Activated T-helper 17 cell treated with anti-CD3 and anti-CD28 coated beads, Interleukin-2, amount 50 U/mL, for 72 hours (primary cell): ENCODE results near the gene XPO6. TPM values are rescaled to one million over a fixed set of nuclear protein-coding genes. Genes with fewer than 3 reads are reported as not detected.
"Not testable (repeated sequence)": the region's sequence is repeated elsewhere in the genome, so short reads cannot be mapped to it uniquely, and the experiment has no call there.

Source experiments
- ATAC-seq: fragments of 150-1000 bp; cut with Tn5 transposase; replicated peaks from 2 replicates; pipeline ENCODE4 v1.10.0; 2021; ENCODE audit warnings: mild to moderate bottlenecking, moderate library complexity
- H3K27ac Mint-ChIP-seq: one replicate; pipeline ENCODE4 v1.8.0; 2022; ENCODE audit warnings: mixed read lengths
- H3K27me3 Mint-ChIP-seq: one replicate; pipeline ENCODE4 v1.8.0; 2022; ENCODE audit warnings: mixed read lengths
- H3K36me3 Mint-ChIP-seq: one replicate; pipeline ENCODE4 v1.8.0; 2022; ENCODE audit warnings: low read depth, mild to moderate bottlenecking, mixed read lengths
- H3K4me1 Mint-ChIP-seq: one replicate; pipeline ENCODE4 v1.8.0; 2022; ENCODE audit warnings: mixed read lengths
- H3K4me3 Mint-ChIP-seq: one replicate; pipeline ENCODE4 v1.8.0; 2022; ENCODE audit warnings: mild to moderate bottlenecking, mixed read lengths
- H3K9me3 Mint-ChIP-seq: one replicate; pipeline ENCODE4 v1.8.0; 2022; ENCODE audit warnings: mixed read lengths
- total RNA-seq, 2 donors: library from RNA; stranded (reverse); gene quantifications; one replicate each; pipeline ENCODE4 v1.2.3, GENCODE V29; 2022

The XPO6 gene
- 100 to 1,000 TPM; 238 to 263 TPM for total RNA-seq

GRCh38 chr16:28211758-28212531 lies at the start of gene XPO6:
Gene XPO6 (minus strand): TSS chr16:28211965. CDS start chr16:28211368, 597 bp downstream.
- H3K27ac Mint-ChIP-seq: peak within 1 kb of the TSS; percentile 82
- peak; percentile 86 for ATAC-seq
- H3K36me3 Mint-ChIP-seq: no peaks in the 10 kb centered on the region
- no peaks in the 10 kb centered on the region for H3K27me3 Mint-ChIP-seq
- no peaks in the 10 kb centered on the region for H3K9me3 Mint-ChIP-seq
- H3K4me3 Mint-ChIP-seq: peak within 1 kb of the TSS; percentile 91
- H3K4me1 Mint-ChIP-seq: peaks cover 20% of the 10 kb centered on the region

DNA sequence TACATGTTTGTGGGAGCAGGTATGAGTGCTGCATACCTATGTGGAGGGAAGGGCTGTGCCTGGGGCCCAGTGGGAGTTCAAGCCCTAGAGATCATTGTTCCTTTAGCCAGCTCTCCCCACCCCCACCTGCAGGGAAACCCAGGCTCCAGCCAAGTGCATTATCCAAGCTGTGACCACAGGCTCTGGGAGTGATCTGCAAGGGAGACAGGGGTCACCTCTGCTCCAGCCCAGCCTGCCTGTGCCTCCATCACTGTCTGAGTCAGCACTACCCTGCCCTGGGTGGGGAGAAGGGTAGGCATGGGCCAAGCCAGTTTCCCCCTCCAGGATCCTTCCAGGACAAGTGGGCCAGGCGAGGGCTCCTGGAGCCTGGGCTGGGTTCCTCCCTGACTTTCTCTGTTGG lies 48.4 kb upstream of the XPO6 start:
- no peak for ATAC-seq
- no peak overlapping the region for H3K4me3 Mint-ChIP-seq
- peaks cover 11% of the 10 kb centered on the region for H3K27me3 Mint-ChIP-seq
- no peaks in the 10 kb centered on the region for H3K36me3 Mint-ChIP-seq
- no peaks in the 10 kb centered on the region for H3K9me3 Mint-ChIP-seq
- H3K4me1 Mint-ChIP-seq: peaks cover 6% of the 10 kb centered on the region
- H3K27ac Mint-ChIP-seq: no peak overlapping the region

- Mint-ChIP-seq H3K4me1 (peaks cover 6% of the 10 kb centered on the region), H3K9me3 (no peaks in the 10 kb centered on the region), H3K27me3 (peaks cover 11% of the 10 kb centered on the region), H3K4me3 (no peak overlapping the region), H3K36me3 (no peaks in the 10 kb centered on the region), H3K27ac (no peak overlapping the region)
- ATAC-seq: no peak
Observed at GRCh38 chr16:28259781-28260150, 48.0 kb upstream of the XPO6 start.

GRCh38 chr16:28259091-28259780 lies 47.5 kb upstream of the XPO6 start:
- no peaks in the 10 kb centered on the region for H3K9me3 Mint-ChIP-seq
- no peak overlapping the region for H3K27ac Mint-ChIP-seq
- H3K4me3 Mint-ChIP-seq: no peak overlapping the region
- ATAC-seq: no peak
- H3K27me3 Mint-ChIP-seq: peaks cover 11% of the 10 kb centered on the region
- no peaks in the 10 kb centered on the region for H3K36me3 Mint-ChIP-seq
- H3K4me1 Mint-ChIP-seq: peaks cover 6% of the 10 kb centered on the region

- Mint-ChIP-seq H3K36me3 (no peaks in the 10 kb centered on the region), H3K27me3 (peaks cover 11% of the 10 kb centered on the region), H3K4me3 (no peak overlapping the region), H3K9me3 (no peaks in the 10 kb centered on the region), H3K27ac (no peak overlapping the region), H3K4me1 (peaks cover 6% of the 10 kb centered on the region)
- ATAC-seq: no peak
Observed at GRCh38 chr16:28258567-28258966, 46.8 kb upstream of the XPO6 start.

- Mint-ChIP-seq H3K27me3 (peaks cover 10% of the 10 kb centered on the region), H3K36me3 (no peaks in the 10 kb centered on the region), H3K9me3 (no peaks in the 10 kb centered on the region), H3K27ac (no peak overlapping the region), H3K4me1 (peaks cover 6% of the 10 kb centered on the region), H3K4me3 (no peak overlapping the region)
- ATAC-seq: no peak
Observed at GRCh38 chr16:28257256-28257655, 45.5 kb upstream of the XPO6 start.

DNA sequence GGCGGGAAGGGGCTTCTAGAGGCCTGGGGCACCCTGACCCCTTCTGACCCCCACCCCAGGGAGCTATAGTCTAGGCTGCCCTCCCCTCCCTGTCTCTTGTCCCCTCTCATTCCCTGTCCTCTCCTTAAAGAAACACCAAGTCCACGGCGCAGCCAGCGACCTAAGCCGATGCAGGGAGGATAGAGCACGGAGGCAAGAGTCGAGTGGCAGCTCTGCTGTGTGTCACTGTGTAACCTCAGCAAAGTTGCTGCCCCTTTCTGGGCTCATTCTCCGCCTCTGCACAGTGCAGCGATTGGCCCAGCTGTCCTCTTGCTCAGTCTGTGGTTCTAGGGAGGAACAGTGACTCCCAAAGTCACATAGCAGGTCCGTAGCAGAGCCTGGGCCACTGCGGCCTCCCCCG lies 44.1 kb upstream of the XPO6 start:
- Mint-ChIP-seq H3K4me1 (peaks cover 6% of the 10 kb centered on the region), H3K27ac (no peak overlapping the region), H3K9me3 (no peaks in the 10 kb centered on the region), H3K36me3 (no peaks in the 10 kb centered on the region), H3K27me3 (peaks cover 7% of the 10 kb centered on the region), H3K4me3 (no peak overlapping the region)
- no peak for ATAC-seq

- H3K4me3 Mint-ChIP-seq: no peak overlapping the region
- no peaks in the 10 kb centered on the region for H3K9me3 Mint-ChIP-seq
- H3K27ac Mint-ChIP-seq: no peak overlapping the region
- no peaks in the 10 kb centered on the region for H3K36me3 Mint-ChIP-seq
- H3K27me3 Mint-ChIP-seq: peaks cover 3% of the 10 kb centered on the region
- no peak for ATAC-seq
- no peaks in the 10 kb centered on the region for H3K4me1 Mint-ChIP-seq
Observed at GRCh38 chr16:28254158-28254557, 42.4 kb upstream of the XPO6 start.

- no peak for ATAC-seq
- Mint-ChIP-seq H3K9me3 (no peaks in the 10 kb centered on the region), H3K4me3 (no peak overlapping the region), H3K27ac (no peak overlapping the region), H3K36me3 (no peaks in the 10 kb centered on the region), H3K4me1 (no peaks in the 10 kb centered on the region), H3K27me3 (peaks cover 3% of the 10 kb centered on the region)
Observed at GRCh38 chr16:28250999-28251398, 39.2 kb upstream of the XPO6 start.

GRCh38 chr16:28249483-28249882 lies 37.7 kb upstream of the XPO6 start:
- H3K27me3 Mint-ChIP-seq, ATAC-seq, H3K9me3 Mint-ChIP-seq, H3K36me3 Mint-ChIP-seq, H3K27ac Mint-ChIP-seq, H3K4me3 Mint-ChIP-seq, H3K4me1 Mint-ChIP-seq: not testable (repeated sequence)

GRCh38 chr16:28241924-28242323 lies 30.2 kb upstream of the XPO6 start:
- H3K4me3 Mint-ChIP-seq: no peak overlapping the region
- ATAC-seq: no peak
- H3K4me1 Mint-ChIP-seq: no peaks in the 10 kb centered on the region
- H3K27ac Mint-ChIP-seq: no peak overlapping the region
- H3K27me3 Mint-ChIP-seq: no peaks in the 10 kb centered on the region
- no peaks in the 10 kb centered on the region for H3K9me3 Mint-ChIP-seq
- no peaks in the 10 kb centered on the region for H3K36me3 Mint-ChIP-seq

DNA sequence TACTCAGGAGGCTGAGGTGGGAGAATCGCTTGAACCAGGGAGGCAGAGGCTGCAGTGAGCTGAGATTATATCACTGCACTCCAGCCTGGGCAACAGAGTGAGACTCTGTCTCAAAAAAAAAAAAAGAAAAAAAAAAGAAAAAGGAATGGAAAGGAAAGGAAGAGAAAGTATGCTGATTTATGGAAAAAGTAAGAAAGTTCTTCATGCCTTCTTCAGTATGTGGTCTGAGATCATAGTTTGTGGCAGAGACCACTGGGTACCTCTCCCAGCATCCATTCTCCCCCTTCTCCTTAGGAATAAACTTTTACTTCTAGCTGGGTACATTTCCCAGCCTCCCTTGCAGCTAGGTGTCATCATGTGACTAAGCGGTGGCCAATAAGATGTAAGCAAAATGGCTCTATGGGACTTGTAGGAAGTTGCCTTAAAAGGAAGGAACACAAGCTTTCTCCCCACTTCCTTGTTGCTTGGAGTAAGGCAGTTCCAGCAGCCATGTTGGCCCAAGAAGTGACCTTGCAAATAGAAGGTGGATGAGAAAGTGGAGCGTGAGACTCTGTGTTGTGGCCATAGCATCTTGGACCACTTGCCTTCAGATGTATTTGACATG lies 26.1 kb upstream of the XPO6 start:
- no peak overlapping the region for H3K27ac Mint-ChIP-seq
- no peak for ATAC-seq
- H3K4me1 Mint-ChIP-seq: no peaks in the 10 kb centered on the region
- no peak overlapping the region for H3K4me3 Mint-ChIP-seq
- no peaks in the 10 kb centered on the region for H3K27me3 Mint-ChIP-seq
- no peaks in the 10 kb centered on the region for H3K9me3 Mint-ChIP-seq
- no peaks in the 10 kb centered on the region for H3K36me3 Mint-ChIP-seq

GRCh38 chr16:28231763-28232162 lies 20.0 kb upstream of the XPO6 start:
- ATAC-seq: no peak
- no peaks in the 10 kb centered on the region for H3K36me3 Mint-ChIP-seq
- H3K4me3 Mint-ChIP-seq: no peak overlapping the region
- no peaks in the 10 kb centered on the region for H3K4me1 Mint-ChIP-seq
- H3K27ac Mint-ChIP-seq: no peak overlapping the region
- H3K9me3 Mint-ChIP-seq: no peaks in the 10 kb centered on the region
- no peaks in the 10 kb centered on the region for H3K27me3 Mint-ChIP-seq

- not testable (repeated sequence) for H3K4me1 Mint-ChIP-seq, H3K9me3 Mint-ChIP-seq, H3K4me3 Mint-ChIP-seq, H3K36me3 Mint-ChIP-seq, H3K27ac Mint-ChIP-seq, H3K27me3 Mint-ChIP-seq, ATAC-seq
Observed at GRCh38 chr16:28223909-28224308, 12.1 kb upstream of the XPO6 start.

DNA sequence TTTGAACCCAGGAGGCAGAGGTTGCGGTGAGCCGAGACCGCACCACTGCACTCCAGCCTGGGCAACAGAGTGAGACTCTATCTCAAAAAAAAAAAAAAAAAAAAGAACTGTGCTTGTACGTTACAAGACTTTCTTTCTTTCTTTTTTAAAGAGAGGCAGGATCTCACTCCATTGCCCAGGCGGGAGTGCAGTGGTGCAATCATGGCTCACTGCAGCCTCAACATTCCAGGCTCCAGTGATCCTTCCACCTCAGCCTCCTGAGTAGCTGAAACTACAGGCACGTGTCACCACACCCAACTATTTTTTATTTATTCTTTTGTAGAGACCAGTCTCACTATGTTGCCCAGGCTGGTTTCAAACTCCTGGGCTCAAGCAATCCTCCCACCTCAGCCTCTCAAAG lies 8.0 kb upstream of the XPO6 start:
- H3K4me1 Mint-ChIP-seq, H3K36me3 Mint-ChIP-seq, H3K4me3 Mint-ChIP-seq, H3K9me3 Mint-ChIP-seq, ATAC-seq, H3K27ac Mint-ChIP-seq, H3K27me3 Mint-ChIP-seq: not testable (repeated sequence)
